Globus pallidus (tissue), 1 donor: ENCODE results near the gene PRSS33.

ENCODE experiments used
- DNase-seq: peaks from one replicate; pipeline ENCODE4 v3.0.0-alpha.2; 2015; ENCODE audit warnings: low spot score

Gene PRSS33

GRCh38 chr16:2799205-2799858, 12.0 kb upstream of the PRSS33 start:
- DNase-seq = no peak

DNA sequence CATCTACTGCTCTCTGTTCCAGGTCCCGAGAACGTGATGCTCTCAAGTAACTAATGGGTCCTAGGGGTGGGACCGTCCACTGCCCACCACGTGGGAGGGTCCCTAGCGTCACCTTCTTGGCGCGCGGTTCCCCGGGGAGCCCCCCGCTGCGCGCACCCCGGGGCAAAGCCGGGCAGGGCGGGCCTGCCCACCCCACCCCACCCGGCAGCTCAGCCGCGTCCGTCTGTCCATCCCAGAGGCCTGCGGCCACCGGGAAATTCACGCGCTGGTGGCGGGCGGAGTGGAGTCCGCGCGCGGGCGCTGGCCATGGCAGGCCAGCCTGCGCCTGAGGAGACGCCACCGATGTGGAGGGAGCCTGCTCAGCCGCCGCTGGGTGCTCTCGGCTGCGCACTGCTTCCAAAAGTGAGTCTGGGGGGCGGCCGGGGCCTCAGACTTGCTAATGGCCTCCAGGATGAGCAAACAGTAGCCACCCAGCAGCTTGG, 11.4 kb upstream of the PRSS33 start:
- no peak for DNase-seq

- no peak for DNase-seq
These were observed 8.2 kb upstream of the PRSS33 start for GRCh38 chr16:2795395-2796143.

- no peak for DNase-seq
These were observed 5.6 kb upstream of the PRSS33 start for GRCh38 chr16:2792940-2793339.

DNA sequence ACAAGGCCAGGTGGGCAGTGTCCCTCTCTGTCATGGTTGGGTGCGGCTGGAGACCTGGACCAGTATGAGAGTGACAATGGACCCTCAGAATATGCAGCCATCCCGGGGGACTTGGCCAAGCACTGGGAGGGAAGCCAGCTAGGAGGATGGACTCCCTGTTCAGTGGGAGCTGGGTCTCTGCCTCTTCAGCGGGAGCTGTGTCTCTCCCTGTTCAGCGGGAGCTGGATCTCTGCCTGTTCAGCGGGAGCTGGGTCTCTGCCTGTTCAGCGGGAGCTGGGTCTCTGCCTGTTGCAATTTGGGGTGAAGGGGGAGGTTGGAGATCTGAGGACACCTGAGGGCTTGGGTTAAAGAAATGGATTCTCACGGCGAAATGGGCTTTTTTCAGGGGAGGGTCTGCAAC, 3.8 kb upstream of the PRSS33 start:
- DNase-seq = no peak

DNA sequence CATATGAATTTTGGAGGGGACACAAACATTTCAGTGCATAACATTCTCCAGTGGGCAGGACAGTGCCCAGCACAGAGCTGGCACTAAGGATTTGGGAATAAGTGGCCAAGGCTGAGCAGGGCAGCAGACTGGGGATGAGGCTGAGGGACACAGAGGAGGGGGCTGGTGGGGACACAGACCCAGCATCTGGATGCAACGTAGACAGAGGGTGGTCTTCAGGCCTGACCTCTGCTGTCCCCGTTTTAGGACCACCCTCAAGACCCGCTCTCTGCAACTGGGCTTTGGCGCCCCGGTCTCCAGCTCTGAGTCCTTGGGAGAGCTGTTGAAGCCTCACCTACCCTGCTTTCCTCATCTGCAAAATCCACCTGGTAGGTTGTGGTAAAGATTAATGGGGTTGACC, 3.3 kb upstream of the PRSS33 start:
- DNase-seq = no peak

- DNase-seq = no peak
These were observed 601 bp upstream of the PRSS33 start for GRCh38 chr16:2787961-2788360.

GRCh38 chr16:2786826-2787151, 571 bp downstream of the PRSS33 start:
- DNase-seq = no peak

DNA sequence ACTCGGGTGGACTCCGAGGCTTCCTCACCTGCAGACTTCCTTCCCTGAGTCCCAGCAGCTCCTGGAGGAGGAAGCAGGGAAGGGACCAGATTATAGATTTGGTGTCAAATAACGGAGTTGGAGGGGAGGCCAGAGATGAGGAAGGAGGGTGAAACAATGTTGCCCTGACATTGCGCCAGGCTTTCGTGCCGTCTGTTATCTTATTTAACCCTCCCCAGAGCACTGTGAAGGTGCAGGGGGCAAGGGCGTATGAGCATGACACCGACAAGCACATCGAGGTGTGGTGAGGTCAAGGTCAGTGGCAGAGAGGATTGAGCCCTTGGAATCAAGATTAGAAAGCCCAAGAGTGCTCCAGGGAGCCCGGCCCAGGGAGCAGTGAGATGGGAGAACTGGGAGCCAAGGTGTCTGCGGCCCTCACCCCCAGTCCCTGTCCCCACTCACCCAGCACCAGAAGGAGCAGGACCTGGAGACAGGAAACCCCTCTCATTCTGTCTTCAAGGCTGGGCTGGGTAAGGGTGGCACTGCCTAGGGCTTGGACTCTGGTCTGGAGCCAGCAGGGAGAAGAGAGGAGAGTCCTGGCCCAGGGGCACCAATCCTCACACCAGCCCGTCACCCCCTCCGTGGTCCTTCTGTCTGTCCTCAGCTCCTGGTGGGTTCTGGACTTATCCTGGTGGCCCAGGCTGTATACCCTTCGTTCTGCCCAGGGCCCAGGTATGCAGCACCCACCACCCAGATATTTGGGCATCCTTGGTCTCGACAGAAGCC, 1.1 kb downstream of the PRSS33 start:
- no peak for DNase-seq

GRCh38 chr16:2785101-2785991, 2.0 kb downstream of the PRSS33 start:
- no peak for DNase-seq

- no peak for DNase-seq
These were observed 2.8 kb downstream of the PRSS33 start for GRCh38 chr16:2784358-2785100.

DNA sequence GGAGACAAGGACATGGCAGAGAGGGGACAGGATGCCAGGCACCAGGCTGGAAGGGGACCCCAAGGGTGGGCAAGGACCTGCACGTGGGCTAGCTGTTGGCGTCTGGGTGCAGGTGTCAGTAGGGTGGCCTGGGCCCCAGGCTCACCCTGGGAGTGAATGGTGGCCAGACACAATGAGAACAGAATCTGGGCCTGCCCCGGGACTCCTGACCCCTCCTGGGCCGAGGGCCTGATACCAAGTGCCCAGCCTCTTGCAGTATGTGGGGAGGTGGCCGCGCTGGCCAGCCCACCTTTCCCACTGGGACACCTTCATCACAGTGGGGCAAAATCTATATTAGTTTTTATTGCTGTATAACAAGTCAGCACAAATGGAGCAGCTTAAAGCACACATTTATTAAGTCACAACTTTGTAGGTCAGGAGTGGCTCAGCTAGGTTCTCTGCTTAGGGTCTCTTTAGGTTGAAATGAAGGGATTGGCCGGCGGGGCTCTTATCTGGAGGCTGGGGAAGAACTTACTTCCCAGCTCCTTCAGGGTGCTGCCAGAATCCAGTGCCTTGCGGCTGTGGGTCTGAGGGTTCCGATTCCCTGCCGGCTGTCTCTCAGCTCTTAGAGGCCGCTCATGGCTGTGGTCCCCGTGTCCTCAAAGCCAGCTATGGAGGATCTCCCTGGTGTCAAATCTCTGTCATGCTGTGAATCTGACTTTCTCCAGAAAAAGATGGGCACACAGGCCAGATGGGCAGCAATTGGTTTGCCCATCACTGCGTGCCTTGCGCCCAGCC, 3.6 kb downstream of the PRSS33 start:
- no peak for DNase-seq

GRCh38 chr16:2782583-2783351, 4.6 kb downstream of the PRSS33 start:
- DNase-seq = no peak

- no peak for DNase-seq
These were observed 7.1 kb downstream of the PRSS33 start for GRCh38 chr16:2779978-2780898.

- no peak for DNase-seq
These were observed 8.0 kb downstream of the PRSS33 start for GRCh38 chr16:2779151-2779920.

GRCh38 chr16:2778630-2778958, 8.8 kb downstream of the PRSS33 start:
- DNase-seq = no peak

DNA sequence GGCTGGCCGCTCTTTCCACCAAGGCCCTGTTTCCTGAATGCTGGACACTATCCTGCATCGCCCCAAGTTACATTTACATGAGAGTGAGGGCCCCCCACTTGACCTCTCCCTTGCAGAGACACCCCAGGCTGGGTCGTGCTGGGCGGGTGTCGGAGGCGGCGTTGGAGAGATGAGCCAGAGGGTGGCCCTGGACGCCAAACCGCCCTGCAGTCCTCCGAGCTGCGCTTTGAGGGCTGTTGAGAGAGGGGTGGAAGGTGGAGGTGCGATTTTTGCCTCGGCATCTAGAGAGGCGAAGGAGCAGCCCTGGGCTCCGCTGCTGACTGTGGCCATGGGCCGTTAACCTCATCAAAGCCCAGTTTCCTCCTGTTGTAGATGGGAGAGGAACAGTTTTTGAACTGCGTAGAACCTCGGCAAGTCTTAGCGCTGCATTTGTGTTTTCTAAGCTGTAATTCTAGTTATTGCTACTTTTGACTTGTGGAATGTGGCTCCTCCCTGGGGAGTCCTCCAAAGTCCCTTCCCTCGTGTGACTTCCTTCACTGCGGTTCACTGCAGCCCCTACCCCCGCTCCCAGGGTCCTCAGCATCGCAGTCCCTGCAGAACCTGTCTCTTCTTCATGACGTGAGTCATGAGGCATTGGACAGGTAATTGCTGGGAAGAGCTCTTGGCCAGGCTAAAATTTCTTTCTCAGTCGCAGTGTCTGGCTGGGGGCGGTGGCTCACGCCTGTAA, 9.3 kb downstream of the PRSS33 start:
- peak; percentile 40 for DNase-seq
